ENCODE results near the gene CPN2.

- TF ChIP-seq POLR2AphosphoS5 (IDR thresholded peaks at IDR 0.05; ENCODE audit: low read depth), result no peak
- TF ChIP-seq CTCF (conservative IDR thresholded peaks at IDR 0.05; ENCODE audit: low read depth in 2 of 2), result no peak
- no peak for TF ChIP-seq EZH2 (IDR thresholded peaks at IDR 0.05; ENCODE audit: low read depth, unreplicated experiment)
- no peak for TF ChIP-seq STAT1 (IDR thresholded peaks at IDR 0.05; ENCODE audit: unreplicated experiment)
- TF ChIP-seq ETS1 (IDR thresholded peaks at IDR 0.05), result no peak
- no peak for TF ChIP-seq REST (IDR thresholded peaks at IDR 0.05; ENCODE audit: unreplicated experiment)
These were observed 17.8 kb upstream of the CPN2 start for GRCh38 chr3:194368918-194369317.

All from GM23338 (cell line).